ENCODE results near the gene CD248. TPM values are rescaled to one million over a fixed set of nuclear protein-coding genes. Genes with fewer than 3 reads are reported as not detected.

The CD248 gene
- total and polyA plus RNA-seq, 5 donors from 2014 or later, result 0.06 to 0.30 (median 0.10) TPM

DNA sequence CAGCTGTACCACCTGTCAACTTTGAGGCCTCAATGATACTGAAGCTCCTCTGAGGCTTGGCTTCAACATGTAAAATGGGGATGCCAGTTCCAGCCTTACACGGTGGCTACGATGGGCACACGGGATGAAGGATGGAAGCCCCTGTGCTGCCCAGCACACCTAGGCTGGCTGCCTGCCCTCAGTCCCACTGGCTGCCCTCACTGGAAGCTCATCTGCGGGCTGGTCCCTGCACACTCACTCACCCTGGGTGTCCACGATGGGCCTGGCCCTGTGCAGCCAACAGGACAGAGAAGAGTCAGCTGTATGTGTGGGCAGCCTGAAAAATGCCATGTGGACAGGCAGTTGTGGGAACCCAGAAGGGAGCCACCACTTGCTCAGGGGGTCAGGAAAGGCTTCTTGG, 30.1 kb downstream of the CD248 start:
- Histone ChIP-seq H3K9me3 (ENCODE audit: control insufficient read depth in 2 of 2, low read length in 2 of 2) (no peaks in the 10 kb centered on the region), H3K27ac (ENCODE audit: insufficient read depth, low read length, poor library complexity, severe bottlenecking) (no peak overlapping the region), H3K4me3 (ENCODE audit: low read depth, low read length) (no peak overlapping the region), H3K4me1 (ENCODE audit: control insufficient read depth, insufficient read depth, low read length, poor library complexity, severe bottlenecking) (peaks cover 47% of the 10 kb centered on the region), H3K36me3 (ENCODE audit: control insufficient read depth, insufficient read depth, low read length) (no peaks in the 10 kb centered on the region), H3K27me3 (ENCODE audit: control insufficient read depth, insufficient read depth, low read length) (peaks cover 6% of the 10 kb centered on the region)
- ATAC-seq (ENCODE audit: low read depth in 2 of 2), result no peak
- Mint-ChIP-seq H3K4me1 (peaks cover 9 to 54% (median 27%) of the 10 kb centered on the region in 4 donors), H3K27ac (no peak overlapping the region), H3K4me3 (peak overlapping the region; percentile 39 to 79 (median 76)), H3K27me3 (peaks cover 23% of the 10 kb centered on the region), H3K36me3 (no peaks in the 10 kb centered on the region), H3K9me3 (peaks cover 0 to 1% (median 0%) of the 10 kb centered on the region in 7 donors)
- DNase-seq, result no peak

DNA sequence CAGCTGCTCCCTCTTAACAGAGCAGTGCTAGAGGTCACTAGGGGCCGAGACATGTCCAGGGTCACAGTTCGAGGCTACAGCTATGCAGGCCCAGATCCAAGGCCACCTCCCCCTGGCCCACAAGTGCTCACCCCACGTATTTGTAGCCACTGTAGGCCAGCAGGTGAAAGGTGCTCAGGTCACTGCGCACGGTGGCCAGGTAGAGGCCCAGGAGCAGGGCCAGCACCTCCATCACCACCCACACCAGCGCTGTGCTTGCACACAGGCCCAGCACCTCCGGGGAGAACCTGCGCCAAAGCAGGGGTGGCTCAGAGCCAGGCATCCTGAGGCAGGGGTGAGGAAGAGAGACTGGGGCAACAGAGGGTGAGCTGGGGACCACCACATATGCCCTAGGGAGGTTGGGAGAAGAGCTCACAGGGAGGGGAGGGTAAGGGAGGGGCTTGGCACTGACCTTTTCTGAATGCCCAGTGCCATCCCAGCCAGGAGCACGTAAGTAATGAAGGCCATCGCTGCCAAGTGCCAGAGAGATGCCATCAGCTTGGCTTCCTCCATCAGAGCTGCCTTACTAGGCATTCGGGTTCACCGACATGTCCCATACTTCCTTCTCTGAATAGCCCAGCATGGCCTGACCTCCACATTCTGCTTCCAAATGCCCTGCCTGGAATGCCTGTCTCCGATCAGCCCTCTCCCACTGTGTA, 31.4 kb downstream of the CD248 start:
- H3K9me3 Mint-ChIP-seq, result no peaks in the 10 kb centered on the region
- no peaks in the 10 kb centered on the region for H3K36me3 Mint-ChIP-seq
- DNase-seq, result no peak
- Histone ChIP-seq H3K27me3 (ENCODE audit: control insufficient read depth, insufficient read depth, low read length) (no peaks in the 10 kb centered on the region), H3K9me3 (ENCODE audit: control insufficient read depth in 2 of 2, low read length in 2 of 2) (no peaks in the 10 kb centered on the region), H3K36me3 (ENCODE audit: control insufficient read depth, insufficient read depth, low read length) (no peaks in the 10 kb centered on the region), H3K27ac (ENCODE audit: insufficient read depth, low read length, poor library complexity, severe bottlenecking) (no peak overlapping the region), H3K4me3 (ENCODE audit: low read depth, low read length) (no peak overlapping the region), H3K4me1 (ENCODE audit: control insufficient read depth, insufficient read depth, low read length, poor library complexity, severe bottlenecking) (peaks cover 46% of the 10 kb centered on the region)
- peaks cover 5 to 56% (median 26%) of the 10 kb centered on the region in 4 donors for H3K4me1 Mint-ChIP-seq
- H3K4me3 Mint-ChIP-seq, result peak overlapping the region in 2 of 4 donors; percentile 47 to 52
- peaks cover 20% of the 10 kb centered on the region for H3K27me3 Mint-ChIP-seq
- no peak for ATAC-seq (ENCODE audit: low read depth in 2 of 2)
- H3K27ac Mint-ChIP-seq, result no peak overlapping the region

DNA sequence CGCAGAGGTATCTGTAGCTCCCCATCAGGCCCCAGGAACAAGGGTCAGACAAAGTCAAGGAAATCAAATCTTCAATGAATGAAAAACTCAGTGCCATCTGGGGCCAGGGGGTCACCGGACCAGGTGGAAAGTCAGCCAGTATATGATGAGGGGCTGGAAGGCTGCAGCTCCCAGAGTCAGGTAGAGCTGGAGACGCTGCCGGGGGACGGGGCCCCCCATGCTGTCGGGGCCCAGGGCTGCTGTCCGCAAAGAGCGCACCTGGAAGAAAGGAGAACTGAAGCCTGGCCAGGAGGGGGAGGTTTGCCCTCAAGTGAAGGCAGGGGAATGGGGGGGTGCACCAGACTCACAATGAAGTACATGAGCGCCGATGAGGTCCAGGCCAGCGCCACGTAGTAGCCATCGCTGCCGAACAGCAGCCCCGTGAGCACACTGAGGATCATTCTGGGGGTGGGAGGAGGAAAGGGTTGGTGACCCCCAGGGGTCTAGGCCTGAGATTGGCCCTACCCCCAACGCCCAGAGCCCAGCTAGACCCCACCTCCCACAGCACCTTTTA, 32.2 kb downstream of the CD248 start:
- DNase-seq (no peak), ATAC-seq (ENCODE audit: low read depth in 2 of 2) (no peak)
- Histone ChIP-seq H3K4me3 (ENCODE audit: low read depth, low read length) (no peak overlapping the region), H3K4me1 (ENCODE audit: control insufficient read depth, insufficient read depth, low read length, poor library complexity, severe bottlenecking) (peaks cover 40% of the 10 kb centered on the region), H3K27me3 (ENCODE audit: control insufficient read depth, insufficient read depth, low read length) (no peaks in the 10 kb centered on the region), H3K27ac (ENCODE audit: insufficient read depth, low read length, poor library complexity, severe bottlenecking) (no peak overlapping the region), H3K9me3 (ENCODE audit: control insufficient read depth in 2 of 2, low read length in 2 of 2) (no peaks in the 10 kb centered on the region), H3K36me3 (ENCODE audit: control insufficient read depth, insufficient read depth, low read length) (no peaks in the 10 kb centered on the region)
- no peaks in the 10 kb centered on the region for H3K9me3 Mint-ChIP-seq
- peaks cover 5 to 49% (median 22%) of the 10 kb centered on the region in 4 donors for H3K4me1 Mint-ChIP-seq
- H3K4me3 Mint-ChIP-seq, result peak overlapping the region in 1 of 4 donors; percentile 12
- no peaks in the 10 kb centered on the region for H3K36me3 Mint-ChIP-seq
- H3K27ac Mint-ChIP-seq, result peak overlapping the region in 1 of 3 donors; percentile 48
- H3K27me3 Mint-ChIP-seq, result peaks cover 13% of the 10 kb centered on the region

DNA sequence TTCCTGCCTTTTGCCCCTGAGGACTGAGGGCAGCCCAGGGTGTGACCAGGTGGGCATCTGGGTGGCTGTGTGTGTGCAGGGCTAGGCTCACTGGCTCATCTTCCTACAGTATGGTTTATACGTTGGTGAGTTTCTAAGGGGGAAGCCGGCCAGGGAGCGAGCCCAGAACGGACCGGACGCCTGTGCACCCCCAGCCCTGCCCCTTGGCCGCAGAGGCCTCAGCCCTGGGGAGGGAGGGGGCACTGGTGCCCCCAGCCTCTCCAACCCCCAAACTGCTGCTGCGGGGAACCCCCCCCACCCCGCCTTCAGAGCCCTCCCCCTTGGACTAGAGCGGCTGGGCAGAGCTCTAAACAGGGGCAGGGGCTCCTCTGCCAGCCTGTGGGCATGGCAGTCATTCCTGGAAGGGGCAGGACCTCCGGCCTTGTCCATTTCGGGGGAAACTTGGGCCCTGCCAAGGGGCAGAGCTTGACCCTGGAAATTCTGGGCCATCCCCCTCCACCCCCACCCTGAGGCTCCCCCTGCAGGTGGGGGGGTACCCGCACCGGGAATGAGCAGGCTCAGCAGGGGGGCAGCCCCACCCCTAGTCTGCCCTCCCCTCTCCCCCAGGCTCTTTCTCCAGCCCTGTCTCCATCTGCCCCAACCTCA, 33.3 kb downstream of the CD248 start:
- no peaks in the 10 kb centered on the region for H3K9me3 ChIP-seq (ENCODE audit: control insufficient read depth in 2 of 2, low read length in 2 of 2)
- Mint-ChIP-seq H3K9me3 (no peaks in the 10 kb centered on the region), H3K27me3 (peaks cover 5% of the 10 kb centered on the region), H3K4me3 (peak overlapping the region in 2 of 4 donors; percentile 47 to 89), H3K36me3 (no peaks in the 10 kb centered on the region), H3K27ac (peak overlapping the region in 1 of 3 donors; percentile 46), H3K4me1 (peaks cover 0 to 51% (median 17%) of the 10 kb centered on the region in 4 donors)
- H3K27me3 ChIP-seq (ENCODE audit: control insufficient read depth, insufficient read depth, low read length), result no peaks in the 10 kb centered on the region
- H3K36me3 ChIP-seq (ENCODE audit: control insufficient read depth, insufficient read depth, low read length), result no peaks in the 10 kb centered on the region
- H3K4me3 ChIP-seq (ENCODE audit: low read depth, low read length), result no peak overlapping the region
- H3K4me1 ChIP-seq (ENCODE audit: control insufficient read depth, insufficient read depth, low read length, poor library complexity, severe bottlenecking), result peaks cover 42% of the 10 kb centered on the region
- no peak for DNase-seq
- no peak for ATAC-seq (ENCODE audit: low read depth in 2 of 2)
- no peak overlapping the region for H3K27ac ChIP-seq (ENCODE audit: insufficient read depth, low read length, poor library complexity, severe bottlenecking)

DNA sequence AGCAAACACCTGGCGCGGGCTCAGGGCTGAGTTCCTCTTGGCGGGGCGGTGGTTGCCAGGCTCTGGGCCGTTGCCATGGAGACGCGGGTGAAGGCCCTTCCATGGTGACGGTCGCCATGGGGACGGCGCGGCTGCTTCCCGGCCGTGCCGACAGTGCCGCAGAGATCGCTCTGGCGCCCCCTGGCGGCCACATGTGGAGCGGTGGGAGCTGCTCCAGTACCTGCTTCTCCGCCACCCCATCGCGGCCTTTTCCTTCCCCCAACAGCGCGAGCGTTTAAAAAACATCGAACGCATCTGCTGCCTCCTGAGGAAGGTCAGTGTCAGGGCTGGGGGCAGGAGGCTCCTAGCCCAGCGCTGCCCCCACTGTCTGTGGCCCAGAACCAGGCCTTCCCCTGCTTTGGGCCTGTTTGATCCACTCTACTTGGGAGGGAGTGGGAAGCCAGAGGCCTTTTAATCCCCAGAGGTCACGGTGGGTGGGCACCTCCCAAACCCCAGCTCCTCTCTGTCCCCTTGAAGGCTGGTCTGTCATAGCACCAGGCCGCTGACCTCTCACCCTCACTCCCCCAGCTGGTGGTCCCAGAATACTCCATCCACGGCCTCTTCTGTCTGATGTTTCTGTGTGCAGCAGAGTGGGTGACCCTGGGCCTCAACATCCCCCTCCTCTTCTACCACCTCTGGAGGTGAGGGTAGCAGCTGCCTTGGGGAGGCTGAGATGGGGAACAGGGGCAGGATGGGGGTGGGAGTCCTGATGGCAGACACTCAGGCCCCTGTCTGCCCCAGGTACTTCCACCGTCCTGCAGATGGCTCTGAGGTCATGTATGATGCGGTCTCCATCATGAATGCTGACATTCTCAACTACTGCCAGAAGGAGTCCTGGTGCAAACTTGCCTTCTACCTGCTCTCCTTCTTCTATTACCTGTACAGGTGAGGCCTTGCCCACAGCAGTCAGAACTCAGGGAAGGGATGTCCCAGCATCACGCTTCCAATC, 34.1 kb downstream of the CD248 start:
- H3K27ac Mint-ChIP-seq, result peak overlapping the region; percentile 76 to 88 (median 77)
- no peaks in the 10 kb centered on the region for H3K36me3 Mint-ChIP-seq
- no peaks in the 10 kb centered on the region for H3K27me3 ChIP-seq (ENCODE audit: control insufficient read depth, insufficient read depth, low read length)
- peaks cover 5% of the 10 kb centered on the region for H3K27me3 Mint-ChIP-seq
- ATAC-seq (ENCODE audit: low read depth in 2 of 2) (peak; percentile 82 to 85), DNase-seq (peak; percentile 98 to 100 (median 98))
- no peak overlapping the region for H3K4me3 ChIP-seq (ENCODE audit: low read depth, low read length)
- H3K9me3 Mint-ChIP-seq, result no peaks in the 10 kb centered on the region
- no peaks in the 10 kb centered on the region for H3K9me3 ChIP-seq (ENCODE audit: control insufficient read depth in 2 of 2, low read length in 2 of 2)
- H3K27ac ChIP-seq (ENCODE audit: insufficient read depth, low read length, poor library complexity, severe bottlenecking), result peak overlapping the region; percentile 70
- H3K4me1 ChIP-seq (ENCODE audit: control insufficient read depth, insufficient read depth, low read length, poor library complexity, severe bottlenecking), result peaks cover 37% of the 10 kb centered on the region
- H3K4me3 Mint-ChIP-seq, result peak overlapping the region; percentile 65 to 94 (median 84)
- H3K4me1 Mint-ChIP-seq, result peaks cover 0 to 46% (median 17%) of the 10 kb centered on the region in 4 donors
- no peaks in the 10 kb centered on the region for H3K36me3 ChIP-seq (ENCODE audit: control insufficient read depth, insufficient read depth, low read length)

DNA sequence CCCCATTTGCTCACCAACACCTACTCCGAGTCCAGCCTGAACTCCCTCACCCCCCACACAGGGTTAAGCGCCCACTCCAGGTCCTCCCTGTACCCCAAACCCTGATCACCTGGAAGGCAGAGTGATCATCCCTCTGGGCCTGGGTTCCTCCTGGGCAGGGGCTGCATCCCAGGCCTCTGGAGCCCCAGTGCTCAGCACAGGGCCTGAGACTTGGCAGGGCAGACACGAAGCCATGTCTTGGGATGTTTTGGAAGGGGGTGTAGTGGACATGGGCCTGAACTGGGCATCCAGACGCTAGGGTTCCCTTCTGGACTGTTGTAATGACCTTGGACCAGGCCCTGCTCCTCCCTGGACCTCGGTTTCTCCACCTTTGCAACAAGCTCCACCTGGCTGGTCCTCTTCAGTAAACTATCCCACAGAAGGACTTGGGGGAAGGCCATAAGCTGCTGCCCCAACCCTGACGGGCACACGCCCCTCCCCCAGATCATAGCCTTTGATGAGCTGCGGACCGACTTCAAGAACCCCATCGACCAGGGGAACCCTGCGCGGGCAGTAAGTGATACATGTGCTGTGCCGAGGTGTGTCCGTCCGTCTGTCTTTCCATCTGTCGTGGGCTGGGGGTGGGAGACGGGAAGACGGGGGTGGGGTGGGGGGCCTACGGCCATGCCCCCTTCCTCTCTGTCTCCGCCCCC, 34.9 kb downstream of the CD248 start:
- no peaks in the 10 kb centered on the region for H3K36me3 ChIP-seq (ENCODE audit: control insufficient read depth, insufficient read depth, low read length)
- peak overlapping the region; percentile 76 to 88 (median 82) for H3K27ac Mint-ChIP-seq
- no peaks in the 10 kb centered on the region for H3K9me3 ChIP-seq (ENCODE audit: control insufficient read depth in 2 of 2, low read length in 2 of 2)
- DNase-seq (no peak), ATAC-seq (ENCODE audit: low read depth in 2 of 2) (no peak)
- peak overlapping the region; percentile 65 to 94 (median 84) for H3K4me3 Mint-ChIP-seq
- H3K9me3 Mint-ChIP-seq, result no peaks in the 10 kb centered on the region
- H3K27me3 ChIP-seq (ENCODE audit: control insufficient read depth, insufficient read depth, low read length), result no peaks in the 10 kb centered on the region
- peak overlapping the region; percentile 33 for H3K27ac ChIP-seq (ENCODE audit: insufficient read depth, low read length, poor library complexity, severe bottlenecking)
- peaks cover 38% of the 10 kb centered on the region for H3K4me1 ChIP-seq (ENCODE audit: control insufficient read depth, insufficient read depth, low read length, poor library complexity, severe bottlenecking)
- H3K27me3 Mint-ChIP-seq, result peaks cover 5% of the 10 kb centered on the region
- no peaks in the 10 kb centered on the region for H3K36me3 Mint-ChIP-seq
- H3K4me3 ChIP-seq (ENCODE audit: low read depth, low read length), result no peak overlapping the region
- peaks cover 0 to 41% (median 17%) of the 10 kb centered on the region in 4 donors for H3K4me1 Mint-ChIP-seq

DNA sequence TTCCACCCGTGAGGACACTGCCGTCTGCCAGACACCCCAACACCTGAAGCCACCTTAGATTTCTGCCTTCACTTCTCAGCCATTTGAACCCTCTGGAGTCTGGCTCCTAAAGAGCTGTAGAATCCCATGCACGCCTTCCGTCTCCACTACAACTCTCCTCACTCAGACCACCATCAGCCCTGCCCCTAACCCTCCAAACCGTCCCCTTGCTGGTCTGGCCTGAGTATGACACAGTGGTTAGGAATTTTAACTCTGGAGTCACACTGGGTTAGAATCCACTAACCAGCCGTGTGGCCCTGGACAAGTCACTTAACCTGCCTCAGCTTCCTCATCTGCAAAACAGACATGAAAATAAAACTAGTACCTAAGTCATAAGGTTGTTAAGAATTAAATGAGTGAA, 35.8 kb downstream of the CD248 start:
- no peaks in the 10 kb centered on the region for H3K9me3 Mint-ChIP-seq
- ATAC-seq (ENCODE audit: low read depth in 2 of 2) (no peak), DNase-seq (no peak)
- Histone ChIP-seq H3K4me3 (ENCODE audit: low read depth, low read length) (no peak overlapping the region), H3K27me3 (ENCODE audit: control insufficient read depth, insufficient read depth, low read length) (no peaks in the 10 kb centered on the region), H3K27ac (ENCODE audit: insufficient read depth, low read length, poor library complexity, severe bottlenecking) (no peak overlapping the region), H3K9me3 (ENCODE audit: control insufficient read depth in 2 of 2, low read length in 2 of 2) (no peaks in the 10 kb centered on the region), H3K36me3 (ENCODE audit: control insufficient read depth, insufficient read depth, low read length) (peaks cover under 1% of the 10 kb centered on the region), H3K4me1 (ENCODE audit: control insufficient read depth, insufficient read depth, low read length, poor library complexity, severe bottlenecking) (peaks cover 38% of the 10 kb centered on the region)
- H3K4me3 Mint-ChIP-seq, result peak overlapping the region; percentile 2 to 89 (median 46)
- H3K4me1 Mint-ChIP-seq, result peaks cover 0 to 39% (median 18%) of the 10 kb centered on the region in 4 donors
- H3K27ac Mint-ChIP-seq, result peak overlapping the region in 2 of 3 donors; percentile 34 to 86
- H3K27me3 Mint-ChIP-seq, result peaks cover 5% of the 10 kb centered on the region
- H3K36me3 Mint-ChIP-seq, result no peaks in the 10 kb centered on the region
